Glomerular visceral epithelial cell (primary cell): ENCODE results near the gene LILRB2.
"Not testable (repeated sequence)": the region's sequence is repeated elsewhere in the genome, so short reads cannot be mapped to it uniquely, and the experiment has no call there.

Experiments
- DNase-seq: peaks from one replicate; pipeline ENCODE4 v3.0.0-alpha.2; 2016; ENCODE audit errors: extremely low spot score

LILRB2 gene

GRCh38 chr19:54281007-54281728 lies at the start of gene LILRB2:
Gene LILRB2, minus strand, starts transcription at chr19:54281110. Its CDS starts 614 bp downstream, at chr19:54280496.
- DNase-seq: no peak

GRCh38 chr19:54329476-54330165 lies 48.7 kb upstream of the LILRB2 start:
- DNase-seq: no peak

GRCh38 chr19:54328781-54329180 lies 47.9 kb upstream of the LILRB2 start:
- DNase-seq: not testable (repeated sequence)

GRCh38 chr19:54325631-54326030 lies 44.7 kb upstream of the LILRB2 start:
- DNase-seq: no peak

- DNase-seq: peak; percentile 47
Observed at GRCh38 chr19:54325194-54325621, 44.3 kb upstream of the LILRB2 start.

DNA sequence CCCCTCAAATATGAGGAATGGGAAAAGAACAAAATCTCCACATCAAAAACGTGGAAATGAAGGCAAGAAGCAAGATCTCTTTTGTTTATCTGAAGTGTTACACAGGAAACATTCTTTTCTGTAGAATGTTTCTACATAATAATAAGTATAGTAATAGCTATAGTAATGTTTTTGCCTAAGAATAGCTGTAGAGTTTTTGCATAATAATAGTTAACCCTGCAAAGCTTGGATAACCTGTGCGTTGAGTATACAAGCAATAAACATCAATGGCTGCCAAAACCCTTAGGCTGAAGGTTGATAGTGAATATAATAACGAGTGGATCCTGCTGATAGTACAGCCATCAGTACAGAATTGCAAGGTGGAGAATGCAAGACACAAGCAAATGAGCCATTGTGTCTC lies 43.2 kb upstream of the LILRB2 start:
- DNase-seq: no peak

DNA sequence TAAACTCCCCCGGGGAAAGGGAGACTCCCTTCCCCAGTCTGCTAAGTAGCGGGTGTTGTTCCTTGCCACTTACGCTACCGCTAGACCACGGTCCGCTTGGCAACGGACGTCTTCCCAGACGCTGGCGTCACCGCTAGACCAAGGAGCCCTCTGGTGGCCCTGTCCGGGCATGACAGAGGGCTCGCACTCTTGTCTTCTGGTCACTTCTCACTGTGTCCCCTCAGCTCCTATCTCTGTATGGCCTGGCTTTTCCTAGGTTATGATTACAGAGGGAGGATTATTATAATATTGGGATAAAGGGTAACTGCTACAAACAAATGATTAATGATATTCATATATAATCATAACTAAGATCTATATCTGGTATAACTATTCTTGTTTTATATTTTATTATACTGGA lies 42.0 kb upstream of the LILRB2 start:
- not testable (repeated sequence) for DNase-seq

- not testable (repeated sequence) for DNase-seq
Observed at GRCh38 chr19:54322295-54322694, 41.4 kb upstream of the LILRB2 start.

- DNase-seq: no peak
Observed at GRCh38 chr19:54319892-54320670, 39.2 kb upstream of the LILRB2 start.

- no peak for DNase-seq
Observed at GRCh38 chr19:54319049-54319448, 38.1 kb upstream of the LILRB2 start.

GRCh38 chr19:54317965-54318240 lies 37.0 kb upstream of the LILRB2 start:
- DNase-seq: no peak

GRCh38 chr19:54317108-54317964 lies 36.4 kb upstream of the LILRB2 start:
- no peak for DNase-seq

DNA sequence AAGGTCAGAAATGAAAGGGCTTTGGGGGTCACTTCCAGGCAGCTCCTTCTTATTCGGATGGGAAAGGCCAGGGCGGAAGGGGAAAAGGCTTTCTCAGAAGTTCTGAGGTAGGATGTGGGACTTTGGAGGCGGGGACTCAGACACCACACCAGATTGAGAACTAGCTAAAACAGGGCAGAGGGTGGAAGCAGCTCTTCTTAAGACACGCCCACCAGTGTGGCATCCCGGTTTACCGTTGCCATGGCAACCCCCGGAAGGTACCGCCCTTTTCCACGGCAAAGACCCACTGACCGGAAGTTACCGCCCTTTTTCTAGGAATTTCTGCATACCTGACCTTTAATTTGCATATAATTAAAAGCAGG lies 35.8 kb upstream of the LILRB2 start:
- no peak for DNase-seq

- no peak for DNase-seq
Observed at GRCh38 chr19:54315956-54316355, 35.0 kb upstream of the LILRB2 start.

DNA sequence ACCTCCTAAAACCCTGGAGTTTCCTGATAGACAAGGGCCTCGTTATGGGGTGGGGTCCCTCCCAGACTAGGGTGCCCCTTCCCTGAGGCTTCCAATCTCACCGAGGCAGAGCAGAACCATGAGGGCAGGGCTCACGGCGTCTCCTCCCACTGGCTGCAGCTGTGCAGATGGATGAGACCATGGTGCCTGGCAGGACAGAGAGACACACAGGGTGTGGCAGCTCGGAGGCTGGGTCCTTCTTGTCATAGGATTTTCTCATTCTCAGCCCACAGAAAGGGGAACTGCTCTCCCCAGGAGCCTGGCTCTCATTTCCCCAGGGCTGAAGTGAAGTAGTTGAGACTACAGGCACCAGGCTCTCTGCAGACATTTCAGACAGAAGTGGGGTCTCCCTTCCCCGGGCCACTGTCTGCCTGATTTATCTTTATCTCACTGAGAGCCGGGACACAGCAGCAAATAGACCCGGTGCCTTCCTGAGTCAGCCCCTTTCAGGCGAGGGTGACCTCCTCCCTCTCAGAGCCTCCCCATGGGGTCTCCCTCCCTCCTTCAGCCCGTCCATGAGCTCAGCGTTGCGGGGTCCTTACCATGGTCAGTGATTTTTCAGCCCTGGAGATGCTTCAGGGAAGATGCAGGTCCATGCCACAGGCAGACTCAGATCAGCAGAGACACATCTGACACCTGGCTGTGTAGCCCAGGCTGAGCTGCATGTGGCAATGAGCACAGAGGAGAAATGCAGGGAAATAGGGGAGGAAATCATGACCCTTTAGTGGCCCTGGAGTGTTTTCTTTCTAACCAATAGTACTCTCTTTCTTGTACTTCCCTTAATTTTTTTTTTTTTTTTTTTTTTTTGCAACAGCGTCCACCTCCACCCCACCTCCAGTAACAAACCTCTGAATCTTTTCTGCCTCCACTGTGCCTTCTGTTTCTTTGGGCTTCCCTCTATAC lies 31.8 kb upstream of the LILRB2 start, which contains the start of gene LILRA5:
Gene LILRA5, minus strand, starts transcription at position 731 of the 942 bp plus-strand sequence. Its CDS starts 147 bp downstream, at position 584.
- DNase-seq: no peak

DNA sequence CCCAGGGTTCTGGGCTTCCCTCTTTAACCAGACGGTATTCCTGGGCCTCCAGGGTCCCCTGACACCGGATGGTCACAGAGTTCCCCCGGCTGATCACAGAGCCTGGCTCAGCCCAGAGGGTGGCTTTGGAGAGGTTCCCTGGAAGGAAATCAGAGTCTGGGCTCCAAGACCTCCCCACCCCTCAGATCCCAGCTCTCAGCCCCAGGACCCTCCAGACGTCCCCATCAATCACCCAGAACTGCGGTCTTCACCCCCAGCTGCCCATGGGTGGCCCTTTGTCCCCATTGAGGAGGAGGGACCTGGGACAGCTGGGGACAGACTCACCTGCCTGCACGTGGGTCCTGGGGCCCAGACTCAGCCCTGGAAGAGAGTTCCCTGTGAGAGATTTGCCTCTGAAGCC lies 31.1 kb upstream of the LILRB2 start:
- no peak for DNase-seq

DNA sequence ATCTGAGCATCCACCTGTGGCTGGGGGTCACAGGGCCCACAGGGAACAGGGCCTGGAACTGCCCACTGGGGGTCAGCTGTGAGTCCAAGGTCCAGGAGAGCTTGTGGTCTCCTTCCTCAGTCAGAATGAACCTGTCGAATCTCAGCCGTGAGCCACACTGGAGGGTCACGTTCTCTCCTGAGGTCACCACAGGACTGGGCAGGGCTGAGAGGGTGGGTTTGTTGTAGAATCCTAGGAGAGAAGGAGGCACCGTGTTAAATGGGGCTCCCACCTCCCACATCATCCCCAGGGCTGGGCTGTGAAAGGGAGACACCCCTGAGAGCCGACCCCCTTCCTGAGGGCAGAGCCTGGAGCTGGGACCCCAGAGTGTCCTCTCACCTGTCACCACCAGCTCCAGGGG lies 30.6 kb upstream of the LILRB2 start:
- no peak for DNase-seq

DNA sequence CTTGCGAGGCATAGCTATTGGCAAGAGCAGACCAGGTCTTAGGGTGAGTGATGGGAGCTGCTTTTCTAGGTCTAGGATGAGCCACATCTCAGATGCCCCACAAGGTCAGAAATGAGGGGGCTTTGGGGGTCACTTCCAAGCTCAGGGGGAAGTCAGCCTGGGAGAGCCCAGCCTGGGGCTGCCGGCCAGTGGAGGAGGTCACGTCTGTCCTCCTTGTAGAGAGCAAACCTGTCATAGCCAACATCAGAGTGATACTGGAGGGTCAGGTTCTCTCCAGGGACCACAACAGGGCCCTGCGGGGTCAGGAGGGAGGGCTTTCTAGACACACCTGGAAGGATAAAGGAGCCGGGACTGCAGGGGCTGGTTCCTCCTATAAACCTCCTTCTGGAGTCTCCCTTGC lies 29.6 kb upstream of the LILRB2 start:
- DNase-seq: no peak

DNA sequence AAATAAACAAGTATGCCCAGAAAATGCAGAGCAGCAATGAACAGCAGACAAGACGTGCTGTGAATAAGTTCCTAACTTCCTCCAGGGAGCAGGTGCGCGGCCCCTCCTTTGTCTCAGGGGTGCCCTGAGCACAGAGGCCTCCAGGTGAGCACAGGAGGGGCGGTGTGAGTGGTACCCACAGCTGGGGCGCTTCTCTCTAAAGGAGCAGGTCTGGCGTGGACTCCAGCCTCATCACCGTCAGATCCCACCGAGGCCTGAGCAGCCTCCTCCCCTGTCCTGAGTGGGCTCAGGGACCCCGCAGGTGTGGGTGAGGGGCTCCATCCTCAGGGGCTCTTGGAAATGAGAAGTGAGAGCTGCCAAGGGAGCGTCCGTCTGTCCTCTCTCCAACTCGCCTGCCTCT lies 28.9 kb upstream of the LILRB2 start:
- DNase-seq: no peak

- DNase-seq: no peak
Observed at GRCh38 chr19:54307389-54308020, 26.6 kb upstream of the LILRB2 start.
